K562 (cell line): ENCODE results near the gene ZP1. TPM values are rescaled to one million over a fixed set of nuclear protein-coding genes. Genes with fewer than 3 reads are reported as not detected.

Experiments used
- CTCF ChIP-seq, 3 experiments: IDR thresholded peaks in 2 of 3; conservative IDR thresholded peaks in 1 of 3; 2 replicates each; pipeline ENCODE4 v1.5.1; 2011 to 2012; ENCODE audit warnings: low read length in 3 of 3, mild to moderate bottlenecking in 3 of 3, control low read depth in 2 of 3, improper control_type of control experiment in 1 of 3, inconsistent platforms in 1 of 3, low read depth in 1 of 3, mixed read lengths in 1 of 3, moderate library complexity in 1 of 3; ENCODE audit not compliant: insufficient read depth in 2 of 3
- E2F6 ChIP-seq, 2 experiments: IDR thresholded peaks; 2 replicates each; pipeline ENCODE4 v1.6.1; 2011; ENCODE audit warnings: borderline replicate concordance in 1 of 2, control low read depth in 1 of 2, low read depth in 1 of 2, low read length in 1 of 2, mild to moderate bottlenecking in 1 of 2, mixed read lengths in 1 of 2, moderate library complexity in 1 of 2; ENCODE audit not compliant: insufficient read depth in 1 of 2, insufficient read length in 1 of 2, poor library complexity in 1 of 2, severe bottlenecking in 1 of 2; ENCODE audit errors: extremely low read depth in 1 of 2
- FOSL1 ChIP-seq: fragments of 200-800 bp; sonication (Bioruptor generic); conservative IDR thresholded peaks from 2 replicates; pipeline ENCODE4 v1.6.1; 2016; ENCODE audit warnings: missing genetic modification characterization, missing compliant biosample characterization
- FOXA1 ChIP-seq: fragments of 450-650 bp; IDR thresholded peaks from 2 replicates; pipeline ENCODE4 v1.6.1; 2016; ENCODE audit warnings: mild to moderate bottlenecking, borderline replicate concordance
- L3MBTL2 ChIP-seq: fragments of 450-650 bp; IDR thresholded peaks from 2 replicates; pipeline ENCODE4 v1.6.1; 2016; ENCODE audit warnings: mild to moderate bottlenecking, moderate library complexity
- MAZ ChIP-seq, 2 experiments: fragments of 450-650 bp in 1 of 2; sonication (generic) in 1 of 2; formaldehyde crosslinking; IDR thresholded peaks in 1 of 2; conservative IDR thresholded peaks in 1 of 2; 2 replicates each; pipeline versions ENCODE4 v1.4.0 to v1.5.0; 2020; ENCODE audit warnings: mild to moderate bottlenecking in 1 of 2, missing genetic modification reagents in 1 of 2
- MNT ChIP-seq, 2 experiments: fragments of 450-650 bp; conservative IDR thresholded peaks; 2 replicates each; pipeline ENCODE4 v1.6.1; 2017; ENCODE audit warnings: mild to moderate bottlenecking in 2 of 2, moderate library complexity in 2 of 2
- PHB ChIP-seq: fragments of 250-450 bp; sonication (Bioruptor Pico); IDR thresholded peaks from 2 replicates; pipeline ENCODE4 v1.5.0; 2021
- SNRNP70 ChIP-seq: fragments of 200-400 bp; formaldehyde crosslinking; optimal IDR thresholded peaks from 2 replicates; pipeline ENCODE3; 2017; ENCODE audit warnings: low read depth, low read length
- VEZF1 ChIP-seq: fragments of 200-800 bp; sonication (Bioruptor generic); IDR thresholded peaks from 2 replicates; pipeline ENCODE4 v1.6.1; 2017; ENCODE audit warnings: missing genetic modification characterization, missing compliant biosample characterization
- ZNF740 ChIP-seq, 3 experiments: fragments of 200-800 bp in 1 of 3; sonication (Bioruptor generic) in 1 of 3; sonication (generic) in 1 of 3; formaldehyde crosslinking in 1 of 3; IDR thresholded peaks; 2 replicates each; pipeline versions ENCODE4 v1.6.1 to v1.8.0; 2016 to 2022; ENCODE audit warnings: mild to moderate bottlenecking in 2 of 3, missing compliant biosample characterization in 2 of 3, missing genetic modification characterization in 2 of 3, missing genetic modification reagents in 1 of 3
- polyA plus RNA-seq, 8 experiments: library from polyadenylated mRNA; depleted of rRNA in 4 of 8; stranded (reverse) in 5 of 8; unstranded in 3 of 8; fragments of >200 nt; fragmentation: Nextera tagmentation in 2 of 8; fragmentation: Illumina TruSeq in 1 of 8; extraction: Ambion mirVana in 2 of 8; extraction: Trizol in 1 of 8; gene quantifications; 2 replicates each; pipeline versions ENCODE4 v1.2.1 to v1.2.3, GENCODE V29; 2011 to 2014; ENCODE audit warnings: inconsistent platforms in 1 of 8, missing spikeins in 1 of 8
- total RNA-seq, 7 experiments: library from RNA; depleted of rRNA in 6 of 7; stranded (reverse); fragments of >200 nt in 6 of 7; fragmentation: Illumina TruSeq in 2 of 7; extraction: Trizol in 2 of 7; gene quantifications; 2 replicates each; pipeline versions ENCODE4 v1.2.1 to v1.2.3, GENCODE V29; 2011 to 2021; ENCODE audit warnings: low replicate concordance in 1 of 7

The ZP1 gene
- total and polyA plus RNA-seq, 9 of the 15 experiments (the other 6 are each of a cell fraction or from before 2014, with no cell fraction given), result 0.11 to 0.15 TPM; not detected in 7

- TF ChIP-seq VEZF1 (CRISPR knock-in tag) (peak; percentile 11; the same call in 1 of the 2 replicates), MNT (conservative IDR thresholded peaks at IDR 0.05) (peak in 1 of 2 experiments; percentile 46; a peak in 1 of 4 replicates), ZNF740 (CRISPR knock-in tag; IDR thresholded peaks at IDR 0.05) (0 out of 2 replicates have a peak, but pooled peaks have one; percentile 42), ZNF740 (tag; IDR thresholded peaks at IDR 0.05) (no peak), E2F6 (IDR thresholded peaks at IDR 0.05; ENCODE audit: borderline replicate concordance in 1 of 2, extremely low read depth in 1 of 2, insufficient read depth in 1 of 2, insufficient read length in 1 of 2, low read depth in 1 of 2, low read length in 1 of 2, poor library complexity in 1 of 2, severe bottlenecking in 1 of 2) (peak; percentile 25 to 66), L3MBTL2 (peak; percentile 65), FOSL1 (tag) (no peak), SNRNP70 (no peak), FOXA1 (no peak), CTCF (IDR thresholded peaks at IDR 0.05 in 2 of 3, conservative IDR thresholded peaks at IDR 0.05 in 1 of 3; ENCODE audit: insufficient read depth in 2 of 3, low read depth in 1 of 3, low read length in 3 of 3) (0 out of 6 replicates have a peak, but pooled peaks of 1 of the 3 experiments have one; percentile 16), PHB (CRISPR knock-in tag) (no peak), MAZ (CRISPR knock-in tag; conservative IDR thresholded peaks at IDR 0.05 in 1 of 2, IDR thresholded peaks at IDR 0.05 in 1 of 2) (peak; percentile 27 to 76; a peak in 2 of 4 replicates)
These were observed 57.0 kb downstream of the ZP1 start, which contains the start of gene TMEM132A (continued) for GRCh38 chr11:60924110-60924905.
